ENCODE results near the gene NRROS.
"Not testable (repeated sequence)": the region's sequence is repeated elsewhere in the genome, so short reads cannot be mapped to it uniquely, and the experiment has no call there.

The NRROS gene

DNA sequence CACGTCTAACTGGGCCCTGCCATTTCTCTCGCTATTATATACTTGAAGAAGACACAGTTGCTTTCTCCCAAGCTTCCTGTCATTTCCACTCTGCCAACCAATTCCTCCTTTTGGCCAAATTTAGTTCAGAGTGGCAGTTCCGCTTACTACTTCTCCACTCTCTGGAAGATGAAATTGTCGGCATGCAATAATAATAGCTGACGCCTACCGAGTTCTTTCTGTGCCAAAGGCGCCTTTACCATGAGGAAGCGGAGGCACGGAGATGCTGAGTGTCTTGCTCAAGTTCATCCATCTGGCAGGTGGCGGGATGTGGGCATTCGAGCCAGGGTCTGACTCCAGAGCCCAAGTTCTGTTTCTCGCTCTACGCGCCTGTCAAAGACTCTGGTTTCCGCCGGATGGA is 14.6 kb upstream of the NRROS start:
- DNase-seq (ENCODE audit: low read depth), result no peak

DNA sequence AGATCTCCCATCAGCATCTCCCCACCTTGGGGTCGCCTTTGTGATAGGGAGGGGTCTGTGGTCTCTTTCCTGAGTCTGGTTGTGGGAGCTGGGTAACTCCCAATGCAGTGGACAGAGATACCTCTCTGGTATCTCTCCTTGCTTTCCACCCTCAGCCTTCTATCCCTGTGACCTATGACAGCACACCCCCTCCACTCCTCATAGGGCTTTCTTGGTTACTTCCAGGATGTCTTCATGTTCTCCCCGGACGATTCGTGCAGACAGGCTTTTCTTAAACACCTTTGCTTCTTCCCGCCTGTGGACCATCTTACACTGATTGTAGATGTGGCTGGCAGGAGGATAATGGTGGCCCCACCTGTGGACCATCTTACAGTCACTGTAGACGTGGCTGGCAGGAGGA is 14.2 kb upstream of the NRROS start:
- DNase-seq (ENCODE audit: low read depth), result no peak

DNA sequence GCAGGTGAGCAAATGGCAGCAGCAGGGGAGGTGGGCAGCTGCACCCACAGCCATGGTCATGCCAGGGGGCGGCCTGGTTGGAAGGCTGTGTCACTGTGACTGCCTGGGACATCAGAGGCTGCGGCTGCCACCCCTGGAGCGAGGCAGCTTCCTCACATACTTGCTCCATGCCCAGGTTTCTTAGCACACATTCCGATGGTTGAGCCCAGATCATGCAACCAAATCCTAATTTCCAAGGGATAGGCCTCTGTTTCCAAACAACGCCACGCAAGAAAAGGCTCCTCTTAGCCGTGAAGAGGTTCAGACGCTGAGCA is 11.6 kb upstream of the NRROS start:
- DNase-seq (ENCODE audit: low read depth), result no peak

- no peak for DNase-seq (ENCODE audit: low read depth)
Observed at GRCh38 chr3:196629228-196629627, 10.3 kb upstream of the NRROS start.

DNA sequence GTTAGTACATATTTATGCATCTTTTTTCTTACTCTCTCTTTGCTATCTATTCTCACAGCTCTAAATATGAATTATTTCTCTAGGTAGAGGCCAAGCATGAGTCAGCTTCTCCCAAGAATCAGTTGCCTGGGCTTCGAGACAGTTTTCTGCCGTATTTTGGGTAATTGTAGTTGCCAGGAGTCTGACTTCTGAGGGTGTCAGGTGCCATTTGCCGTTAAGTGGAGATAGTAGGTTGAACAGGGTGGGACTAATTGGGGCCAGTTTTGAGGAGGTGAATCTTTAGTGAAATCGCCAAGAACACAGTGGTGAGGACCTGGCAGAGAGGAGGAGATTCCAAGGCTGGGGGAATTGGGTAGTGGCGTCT is 7.8 kb upstream of the NRROS start:
- no peak for DNase-seq (ENCODE audit: low read depth)

DNA sequence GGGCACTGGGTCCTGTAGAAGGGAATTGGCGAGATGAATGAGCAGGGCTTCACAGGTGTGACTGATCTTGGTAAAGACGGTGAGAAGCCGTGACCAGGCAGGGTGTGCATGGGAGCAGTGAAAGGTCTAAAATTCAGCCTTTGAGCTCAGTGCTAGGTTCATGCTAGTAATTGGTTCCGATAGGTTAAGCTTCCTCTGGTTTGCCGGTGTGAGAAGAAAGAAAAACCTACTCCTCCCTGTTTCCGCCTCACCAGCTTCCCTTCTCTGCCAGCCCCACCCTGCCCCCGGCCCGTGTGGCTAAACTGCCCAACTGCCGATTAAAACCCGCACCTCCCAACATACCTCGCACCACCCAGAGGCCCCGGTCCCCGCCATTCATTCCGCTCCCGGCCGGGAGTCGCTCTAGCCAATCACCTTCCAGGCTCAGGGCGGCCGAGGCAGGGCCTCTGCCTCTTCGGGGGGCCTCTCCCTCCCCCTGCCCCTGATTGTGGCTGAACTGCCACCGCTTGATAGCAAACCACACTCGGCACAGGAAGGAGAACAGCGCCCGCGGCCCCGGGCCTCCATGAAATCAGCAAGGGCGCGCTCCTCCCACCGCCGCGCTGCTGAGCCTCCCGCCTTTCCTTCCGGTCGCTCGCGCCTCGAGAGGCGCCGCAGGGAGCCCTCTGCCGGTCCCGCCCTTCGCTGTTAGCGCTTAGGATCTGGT is 7.3 kb upstream of the NRROS start:
- peak; percentile 67 for DNase-seq (ENCODE audit: low read depth)

DNA sequence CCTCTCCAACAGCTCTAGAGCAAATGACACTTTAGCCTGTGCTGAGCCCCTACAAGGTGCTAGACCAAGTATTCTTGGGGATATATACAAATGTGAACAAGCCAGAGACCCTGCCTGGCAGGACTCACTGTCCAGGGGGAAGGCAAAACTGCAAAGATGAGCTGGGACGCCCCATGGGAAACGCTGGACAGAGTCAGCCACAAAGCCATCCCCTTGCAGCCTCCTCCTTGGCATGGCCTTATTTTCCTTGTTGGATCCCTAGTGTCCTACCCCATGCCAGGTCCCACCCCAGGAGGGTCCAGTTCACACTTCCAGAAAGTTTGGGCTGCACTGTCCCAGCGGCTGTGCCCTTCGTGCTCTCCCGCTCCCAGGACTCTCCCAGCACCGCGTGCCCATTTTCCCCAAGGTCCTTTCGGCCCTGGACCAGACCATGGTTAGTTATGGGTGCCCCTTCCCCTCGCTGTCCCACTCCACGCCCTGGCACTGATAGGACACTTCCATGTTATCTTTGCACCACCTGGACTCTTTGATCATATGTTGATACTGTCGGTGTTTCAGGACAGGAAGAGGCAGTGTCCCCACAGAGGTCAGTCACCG is 5.8 kb upstream of the NRROS start:
- no peak for DNase-seq (ENCODE audit: low read depth)

DNA sequence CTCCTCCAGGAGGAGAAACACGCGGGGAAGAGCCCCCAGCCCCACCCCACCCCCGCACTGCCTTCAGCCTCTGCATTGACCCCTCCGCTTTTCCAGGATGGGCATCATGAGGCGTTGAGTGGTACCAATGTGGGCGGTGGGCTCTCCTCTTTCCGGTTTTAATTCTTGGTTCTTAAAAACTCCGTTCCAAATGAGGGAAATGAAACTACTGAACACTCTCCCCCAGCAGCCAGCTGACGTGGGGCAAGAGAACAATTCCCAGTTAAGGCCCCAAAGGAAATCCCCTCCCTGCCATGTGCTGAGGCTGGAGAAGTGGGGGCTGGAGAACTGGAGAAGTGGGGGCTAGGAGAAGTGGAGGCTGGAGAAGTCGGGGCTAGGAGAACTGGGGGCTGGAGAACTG is 5.3 kb upstream of the NRROS start:
- no peak for DNase-seq (ENCODE audit: low read depth)

DNA sequence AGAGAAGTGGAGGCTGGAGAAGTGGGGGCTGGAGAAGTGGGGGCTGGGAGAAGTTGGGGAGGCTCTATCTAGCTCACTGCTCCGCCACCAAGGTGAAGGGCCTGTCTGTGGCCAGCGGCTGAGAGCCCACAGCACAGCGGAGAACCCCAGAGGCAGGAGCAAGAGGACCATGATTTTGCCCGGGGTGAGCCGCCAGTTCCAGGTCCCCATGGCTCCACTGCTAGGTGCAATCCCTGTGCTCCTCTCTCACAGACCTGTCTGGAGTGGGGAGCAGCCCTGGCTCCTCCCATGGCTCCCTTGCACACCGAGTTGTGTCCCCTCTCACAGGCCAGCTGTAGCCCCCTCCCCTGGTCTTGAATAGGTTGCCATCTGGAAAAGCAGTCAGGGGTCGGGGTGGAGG is 4.7 kb upstream of the NRROS start:
- DNase-seq (ENCODE audit: low read depth), result no peak

GRCh38 chr3:196636369-196637349 is 2.8 kb upstream of the NRROS start:
- no peak for DNase-seq (ENCODE audit: low read depth)

- not testable (repeated sequence) for DNase-seq (ENCODE audit: low read depth)
Observed at GRCh38 chr3:196637941-196638340, 1.6 kb upstream of the NRROS start.

GRCh38 chr3:196638861-196639482 is 522 bp upstream of the NRROS start:
- no peak for DNase-seq (ENCODE audit: low read depth)

GRCh38 chr3:196640297-196641018 is 964 bp downstream of the NRROS start:
- no peak for DNase-seq (ENCODE audit: low read depth)

GRCh38 chr3:196641333-196642054 is 2.0 kb downstream of the NRROS start:
- no peak for DNase-seq (ENCODE audit: low read depth)

DNA sequence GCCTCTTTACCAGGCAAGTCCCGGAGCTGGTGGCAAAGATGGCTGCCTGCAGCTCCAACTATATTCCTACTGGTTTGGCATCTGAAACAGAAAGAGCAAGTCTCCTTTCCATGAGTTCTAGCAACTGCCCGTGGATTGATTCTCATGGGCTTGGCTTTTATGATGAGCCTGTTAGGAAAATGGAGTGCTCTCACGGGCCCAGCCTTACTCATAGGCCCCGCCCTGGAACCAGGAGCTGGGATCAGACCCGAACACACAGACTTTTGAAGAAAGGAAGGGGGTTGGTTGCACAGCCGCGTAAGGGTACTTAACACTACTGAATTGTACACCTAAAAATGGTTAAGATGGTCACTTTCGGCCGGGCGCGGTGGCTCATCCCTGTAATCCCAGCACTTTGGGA is 2.9 kb downstream of the NRROS start:
- DNase-seq (ENCODE audit: low read depth), result no peak

DNA sequence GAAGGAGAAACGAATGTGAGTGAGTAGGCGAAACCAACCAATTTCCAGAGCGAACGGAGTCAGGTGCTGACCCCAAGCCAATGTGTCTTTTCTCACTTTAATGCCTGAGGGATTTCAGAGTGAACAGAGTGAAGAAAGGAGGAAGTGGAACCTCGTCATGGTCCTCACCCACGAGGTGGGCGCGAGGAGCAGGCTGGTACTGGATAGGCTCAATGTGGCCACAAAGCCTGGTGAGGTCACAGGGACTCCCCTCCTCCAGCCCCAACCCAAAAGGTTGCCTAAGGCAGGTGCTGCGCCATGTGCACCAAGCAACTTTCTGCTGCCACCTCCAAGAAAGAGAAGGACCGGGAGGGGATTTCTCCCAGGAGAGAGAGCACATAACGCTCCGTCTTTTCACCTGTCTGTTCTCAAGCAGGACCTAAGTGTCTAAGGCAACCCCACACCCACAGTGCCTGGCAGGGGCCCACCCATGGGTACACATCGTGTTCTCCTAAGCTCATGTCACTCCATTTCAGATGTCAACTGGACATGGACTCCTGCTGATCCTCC is 3.8 kb downstream of the NRROS start:
- no peak for DNase-seq (ENCODE audit: low read depth)

DNA sequence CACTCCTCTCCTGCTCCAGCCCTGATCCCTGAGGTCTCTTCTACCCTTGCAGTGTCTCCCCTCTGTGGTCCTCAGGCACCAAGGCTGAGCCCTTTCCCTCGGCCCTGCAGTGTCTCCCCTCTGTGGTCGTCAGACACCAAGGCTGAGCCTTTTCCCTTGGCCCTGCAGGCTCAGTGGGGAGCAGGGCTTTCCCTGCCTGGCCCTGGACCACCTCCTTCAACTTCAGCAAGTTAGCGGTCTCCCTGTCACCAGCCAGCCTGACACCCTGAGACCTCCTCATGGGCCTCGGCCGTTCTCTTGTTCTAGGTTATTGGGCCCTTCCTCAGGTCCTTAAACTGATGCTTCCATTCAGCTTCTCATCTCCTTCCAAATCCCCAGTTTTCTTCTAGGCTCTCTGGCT is 4.3 kb downstream of the NRROS start:
- DNase-seq (ENCODE audit: low read depth), result no peak

DNA sequence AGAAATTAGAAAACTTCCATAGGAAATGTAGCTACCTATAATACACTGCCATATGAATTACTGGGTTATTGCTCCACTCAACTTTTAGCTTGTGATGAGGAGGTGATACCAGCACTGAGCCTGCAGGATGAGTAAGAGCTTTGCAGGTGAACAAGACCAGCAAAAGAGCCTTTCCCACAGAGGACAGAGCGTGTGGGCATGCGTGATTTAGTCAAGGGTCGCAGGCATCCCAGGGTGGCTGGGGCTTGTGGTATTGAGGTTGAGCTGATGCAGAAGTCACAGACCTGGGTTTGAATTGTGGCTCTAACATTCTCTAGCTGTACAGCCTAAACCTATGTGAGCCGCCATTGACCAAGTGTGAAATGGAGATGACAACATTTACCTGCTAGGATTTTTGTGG is 5.6 kb downstream of the NRROS start:
- DNase-seq (ENCODE audit: low read depth), result no peak

- DNase-seq (ENCODE audit: low read depth), result no peak
Observed at GRCh38 chr3:196645897-196646665, 6.6 kb downstream of the NRROS start.

DNA sequence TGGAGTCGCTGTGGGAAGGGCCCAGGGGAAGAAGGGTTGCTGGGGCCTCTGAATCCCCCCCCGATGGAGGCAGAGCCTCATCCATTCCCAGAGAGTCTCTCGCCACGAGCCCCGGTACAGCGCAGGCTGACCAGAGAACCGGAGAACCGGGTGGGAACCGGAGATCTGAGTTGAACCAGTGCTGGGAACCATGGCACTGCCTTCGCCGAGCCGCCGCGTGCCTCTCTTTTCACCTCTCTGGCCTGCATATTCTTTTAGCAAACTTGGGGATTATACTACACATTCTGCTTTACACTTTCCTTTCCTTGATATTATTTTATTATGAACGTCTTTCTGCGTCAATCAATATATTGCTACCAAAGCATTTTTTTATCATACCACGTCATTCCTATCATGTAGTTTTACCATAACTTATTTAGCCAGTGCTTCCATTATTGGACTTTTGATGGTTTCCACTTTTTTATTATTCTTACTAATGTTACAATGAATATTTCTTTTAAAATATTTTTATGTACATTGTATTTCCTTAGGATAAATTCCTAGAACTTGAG is 7.2 kb downstream of the NRROS start:
- DNase-seq (ENCODE audit: low read depth), result no peak
